Activated naive CD8-positive, alpha-beta T cell treated with anti-CD3 and anti-CD28 coated beads for 36 hours (primary cell): ENCODE measurements around the gene NUP88. TPM values are rescaled to one million over a fixed set of nuclear protein-coding genes. Genes with fewer than 3 reads are reported as not detected.
A peak's percentile ranks its signal among the peaks of the same experiment; 100 is the strongest.
"Not testable (repeated sequence)": the region's sequence is repeated elsewhere in the genome, so short reads cannot be mapped to it uniquely, and the experiment has no call there.

Source experiments
- DNase-seq: peaks from one replicate; pipeline ENCODE4 v3.0.0; 2021
- H3K27ac Mint-ChIP-seq: one replicate; pipeline ENCODE4 v1.8.0; 2022; ENCODE audit warnings: mild to moderate bottlenecking, moderate library complexity, mixed read lengths
- H3K27me3 Mint-ChIP-seq: one replicate; pipeline ENCODE4 v1.8.0; 2022; ENCODE audit warnings: mild to moderate bottlenecking, mixed read lengths
- H3K36me3 Mint-ChIP-seq: one replicate; pipeline ENCODE4 v1.8.0; 2021; ENCODE audit warnings: mild to moderate bottlenecking, mixed read lengths
- H3K4me1 Mint-ChIP-seq: one replicate; pipeline ENCODE4 v1.8.0; 2021; ENCODE audit warnings: mixed read lengths
- H3K4me3 Mint-ChIP-seq: one replicate; pipeline ENCODE4 v1.8.0; 2022; ENCODE audit warnings: mild to moderate bottlenecking, moderate library complexity, mixed read lengths
- H3K9me3 Mint-ChIP-seq: one replicate; pipeline ENCODE4 v1.8.0; 2022; ENCODE audit warnings: mixed read lengths
- total RNA-seq, 2 experiments: library from RNA; stranded (reverse); gene quantifications; one replicate each; pipeline ENCODE4 v1.2.3, GENCODE V29; 2021

Gene NUP88
- total RNA-seq, result 100 to 1,000 TPM; 144 to 160 TPM

- Mint-ChIP-seq H3K36me3 (peaks cover 45% of the 10 kb centered on the region), H3K4me3 (peak within 1 kb of the TSS; percentile 100), H3K27ac (peak within 1 kb of the TSS; percentile 100), H3K4me1 (peaks cover 42% of the 10 kb centered on the region), H3K9me3 (no peaks in the 10 kb centered on the region), H3K27me3 (no peaks in the 10 kb centered on the region)
- DNase-seq, result peak; percentile 98
Observed at GRCh38 chr17:5419356-5419958, at the start of gene NUP88. NUP88 (minus strand) TSS chr17:5419662; CDS start chr17:5419650, 12 bp downstream.

GRCh38 chr17:5468075-5468473, 48.6 kb upstream of the NUP88 start:
- peak; percentile 31 for DNase-seq
- Mint-ChIP-seq H3K4me3 (peak overlapping the region; percentile 94), H3K27me3 (no peaks in the 10 kb centered on the region), H3K4me1 (peaks cover 42% of the 10 kb centered on the region), H3K9me3 (no peaks in the 10 kb centered on the region), H3K36me3 (peaks cover 26% of the 10 kb centered on the region), H3K27ac (peak overlapping the region; percentile 81)

DNA sequence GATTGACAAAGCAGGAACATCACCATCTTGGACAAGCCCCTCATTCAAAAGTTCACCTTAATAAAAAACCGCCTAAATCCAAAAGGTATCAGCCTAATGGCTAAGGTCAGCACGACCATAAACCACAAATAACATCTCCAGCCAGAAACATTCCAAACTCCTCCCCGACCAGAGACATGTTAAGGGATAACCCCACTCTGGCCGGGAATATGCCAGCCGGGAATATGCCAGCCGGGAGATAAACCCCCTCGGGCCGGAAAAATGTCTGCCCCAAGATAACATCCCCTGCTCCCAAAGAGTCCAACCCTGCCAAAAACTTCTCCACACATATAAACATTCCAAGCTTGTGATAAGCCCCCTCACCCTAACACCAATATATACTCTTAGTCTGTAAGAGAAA, 48.0 kb upstream of the NUP88 start:
- Mint-ChIP-seq H3K27me3 (no peaks in the 10 kb centered on the region), H3K4me1 (peaks cover 42% of the 10 kb centered on the region), H3K27ac (peak overlapping the region; percentile 81), H3K36me3 (peaks cover 29% of the 10 kb centered on the region), H3K9me3 (no peaks in the 10 kb centered on the region), H3K4me3 (peak overlapping the region; percentile 94)
- DNase-seq, result no peak

DNA sequence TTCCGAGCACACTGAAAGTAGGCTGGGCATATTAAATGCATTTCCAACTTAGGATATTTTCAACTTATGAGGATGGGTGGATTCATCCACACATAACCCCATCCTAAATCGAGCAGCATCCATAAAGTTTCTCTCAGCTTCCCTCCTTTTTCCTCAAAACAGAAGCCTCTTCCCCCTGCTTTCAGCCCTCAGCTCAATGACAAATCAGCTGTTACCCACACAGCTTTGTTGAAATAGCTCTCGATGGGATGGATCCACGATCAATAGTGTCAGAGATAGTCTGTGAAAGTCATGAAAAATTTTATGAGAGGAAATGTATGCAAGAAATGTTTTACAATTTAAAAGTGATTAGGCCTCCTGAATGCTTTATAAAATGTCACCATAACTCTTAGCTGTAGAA, 46.8 kb upstream of the NUP88 start:
- Mint-ChIP-seq H3K36me3 (peaks cover 33% of the 10 kb centered on the region), H3K9me3 (no peaks in the 10 kb centered on the region), H3K4me1 (peaks cover 42% of the 10 kb centered on the region), H3K27me3 (no peaks in the 10 kb centered on the region), H3K4me3 (peak overlapping the region; percentile 94), H3K27ac (peak overlapping the region; percentile 0)
- DNase-seq, result no peak

GRCh38 chr17:5464717-5465507, 45.5 kb upstream of the NUP88 start:
- Mint-ChIP-seq H3K4me1 (peaks cover 40% of the 10 kb centered on the region), H3K27me3 (no peaks in the 10 kb centered on the region), H3K9me3 (no peaks in the 10 kb centered on the region), H3K4me3 (no peak overlapping the region), H3K36me3 (peaks cover 40% of the 10 kb centered on the region), H3K27ac (no peak overlapping the region)
- DNase-seq, result no peak

DNA sequence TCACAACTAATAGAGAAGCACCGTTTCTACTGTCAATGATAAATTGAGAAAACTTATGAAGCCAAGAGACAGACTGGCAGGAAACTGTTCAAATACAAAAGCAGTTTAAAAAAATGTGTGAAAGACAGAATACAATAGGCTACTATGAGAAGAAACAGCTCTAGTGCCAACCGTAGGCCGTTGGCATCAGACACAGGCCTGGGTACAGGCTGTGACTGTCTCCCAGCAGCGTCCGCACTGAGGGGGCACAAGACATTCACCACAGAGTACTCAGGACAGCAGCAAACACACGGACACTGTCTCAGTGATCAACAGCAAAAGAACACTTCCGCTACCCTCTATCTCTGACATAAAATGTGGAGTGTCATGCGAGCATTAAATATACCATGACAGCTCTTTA, 27.3 kb upstream of the NUP88 start:
- H3K27ac Mint-ChIP-seq, result no peak overlapping the region

DNA sequence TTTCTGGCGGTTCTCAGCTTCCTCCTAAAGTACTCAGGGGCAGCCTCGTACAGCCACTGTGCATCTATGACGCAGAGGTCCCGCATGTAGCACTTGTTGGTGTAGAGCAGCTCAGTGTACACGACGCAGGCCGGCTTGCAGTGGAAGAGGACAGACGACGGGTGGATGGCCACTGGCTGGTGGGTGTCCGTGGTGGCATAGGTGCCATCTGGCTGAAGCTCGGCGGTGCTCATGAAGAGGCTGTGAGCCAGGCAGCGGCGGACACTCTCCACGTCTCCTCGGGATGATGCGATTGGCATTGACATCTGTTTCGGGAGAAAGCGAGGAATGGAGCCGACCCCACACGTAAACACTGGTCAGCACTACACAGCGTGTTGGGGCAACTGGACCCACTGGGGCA, 24.7 kb upstream of the NUP88 start:
- Mint-ChIP-seq H3K9me3 (no peaks in the 10 kb centered on the region), H3K4me1 (peaks cover 10% of the 10 kb centered on the region), H3K36me3 (peaks cover 24% of the 10 kb centered on the region), H3K4me3 (no peak overlapping the region), H3K27ac (no peak overlapping the region), H3K27me3 (no peaks in the 10 kb centered on the region)
- DNase-seq, result no peak

More for the DNA sequence above, 27.3 kb upstream of the NUP88 start:
- H3K4me3 Mint-ChIP-seq, result no peak overlapping the region
- no peaks in the 10 kb centered on the region for H3K27me3 Mint-ChIP-seq
- no peak for DNase-seq
- peaks cover 27% of the 10 kb centered on the region for H3K36me3 Mint-ChIP-seq
- no peaks in the 10 kb centered on the region for H3K9me3 Mint-ChIP-seq
- H3K4me1 Mint-ChIP-seq, result no peaks in the 10 kb centered on the region

- Mint-ChIP-seq H3K27me3 (no peaks in the 10 kb centered on the region), H3K4me3 (no peak overlapping the region), H3K36me3 (peaks cover 24% of the 10 kb centered on the region), H3K27ac (no peak overlapping the region), H3K9me3 (no peaks in the 10 kb centered on the region), H3K4me1 (peaks cover 11% of the 10 kb centered on the region)
- no peak for DNase-seq
Observed at GRCh38 chr17:5443728-5444127, 24.3 kb upstream of the NUP88 start.

DNA sequence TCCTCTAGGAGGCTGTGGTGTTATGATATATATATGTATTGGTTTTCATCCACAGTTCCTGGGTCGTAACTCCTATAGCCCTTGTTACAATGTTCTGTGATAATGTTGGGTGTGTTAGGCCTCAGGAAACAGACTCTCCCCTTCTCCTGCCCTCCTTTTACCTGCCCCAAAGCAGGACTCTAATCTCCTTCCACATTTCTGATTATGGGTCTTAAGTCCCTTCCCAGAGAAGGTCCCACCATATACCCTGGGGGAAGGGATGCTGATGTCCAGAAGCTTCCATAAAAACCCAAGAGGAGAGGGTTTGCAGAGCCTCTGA, 19.9 kb upstream of the NUP88 start:
- Mint-ChIP-seq H3K36me3 (peaks cover 36% of the 10 kb centered on the region), H3K27me3 (no peaks in the 10 kb centered on the region), H3K4me3 (peak overlapping the region; percentile 84), H3K27ac (peak overlapping the region; percentile 85), H3K9me3 (no peaks in the 10 kb centered on the region), H3K4me1 (peaks cover 33% of the 10 kb centered on the region)
- DNase-seq, result no peak

GRCh38 chr17:5438716-5439445, 19.4 kb upstream of the NUP88 start, which contains the start of gene C1QBP:
C1QBP (minus strand) TSS chr17:5439155; CDS start chr17:5439073, 82 bp downstream.
- peak within 1 kb of the TSS; percentile 84 for H3K4me3 Mint-ChIP-seq
- H3K27ac Mint-ChIP-seq, result peak within 1 kb of the TSS; percentile 85
- peak; percentile 93 for DNase-seq
- H3K27me3 Mint-ChIP-seq, result no peaks in the 10 kb centered on the region
- H3K4me1 Mint-ChIP-seq, result peaks cover 33% of the 10 kb centered on the region
- H3K9me3 Mint-ChIP-seq, result no peaks in the 10 kb centered on the region
- H3K36me3 Mint-ChIP-seq, result peaks cover 39% of the 10 kb centered on the region

DNA sequence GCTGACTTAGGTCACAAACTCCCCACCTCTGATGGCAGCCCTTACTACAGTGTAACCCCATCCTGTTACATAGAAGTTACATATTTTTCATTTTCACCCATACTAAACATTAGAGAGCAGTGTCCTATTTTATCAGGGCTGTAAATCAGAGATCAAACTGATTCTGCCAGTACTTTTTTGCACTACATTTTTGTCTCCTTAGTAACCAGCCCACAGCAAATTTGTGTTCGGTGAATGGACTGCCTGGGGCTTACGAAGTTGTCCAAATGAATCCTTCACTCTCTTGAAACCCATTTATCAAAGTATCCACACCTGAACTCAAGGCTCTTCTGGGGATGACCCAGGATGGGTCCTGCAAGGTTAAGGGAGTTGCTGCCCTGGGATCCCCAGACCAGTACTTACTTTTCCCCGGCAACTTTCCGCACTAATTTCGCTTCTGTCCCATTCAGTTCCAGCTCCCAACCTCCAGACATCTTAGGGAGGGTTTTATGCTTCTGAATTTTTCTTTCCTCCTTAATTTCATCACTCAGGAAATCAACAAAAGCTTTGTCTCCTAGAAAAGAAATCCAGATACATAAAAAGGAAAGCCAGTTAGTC, 18.4 kb upstream of the NUP88 start:
- Mint-ChIP-seq H3K27me3 (no peaks in the 10 kb centered on the region), H3K4me1 (peaks cover 35% of the 10 kb centered on the region), H3K36me3 (peaks cover 47% of the 10 kb centered on the region), H3K4me3 (peak overlapping the region; percentile 84), H3K27ac (peak overlapping the region; percentile 81), H3K9me3 (no peaks in the 10 kb centered on the region)
- no peak for DNase-seq

- Mint-ChIP-seq H3K27ac (peak overlapping the region; percentile 64), H3K4me1 (peaks cover 37% of the 10 kb centered on the region), H3K4me3 (peak overlapping the region; percentile 84), H3K36me3 (peaks cover 53% of the 10 kb centered on the region)
- DNase-seq, H3K27me3 Mint-ChIP-seq, H3K9me3 Mint-ChIP-seq: not testable (repeated sequence)
Observed at GRCh38 chr17:5435781-5436315, 16.4 kb upstream of the NUP88 start.

DNA sequence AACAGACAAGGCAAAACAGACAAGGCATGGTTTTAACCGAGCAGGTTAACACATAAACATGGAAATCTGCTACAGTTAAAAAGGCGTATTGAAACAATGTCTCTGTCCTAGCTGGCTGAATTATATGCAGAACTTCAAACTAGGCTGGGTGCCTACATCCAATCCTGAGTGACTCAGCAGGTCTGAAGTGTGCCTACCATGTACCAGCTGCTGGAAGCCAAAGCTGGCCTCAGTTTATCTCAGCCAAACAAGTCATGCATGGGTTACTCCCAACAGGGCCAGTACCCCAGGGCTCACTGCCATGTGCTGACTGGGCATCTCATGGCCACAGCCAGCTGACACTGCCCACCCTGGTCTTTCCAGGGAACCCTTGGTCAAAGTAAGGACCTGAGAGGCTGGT, 15.5 kb upstream of the NUP88 start:
- Mint-ChIP-seq H3K27me3 (no peaks in the 10 kb centered on the region), H3K27ac (peak overlapping the region; percentile 65), H3K4me1 (peaks cover 37% of the 10 kb centered on the region), H3K9me3 (no peaks in the 10 kb centered on the region), H3K36me3 (peaks cover 57% of the 10 kb centered on the region), H3K4me3 (no peak overlapping the region)
- DNase-seq, result no peak

GRCh38 chr17:5431949-5432556, 12.6 kb upstream of the NUP88 start:
- no peaks in the 10 kb centered on the region for H3K9me3 Mint-ChIP-seq
- H3K4me3 Mint-ChIP-seq, result no peak overlapping the region
- peak overlapping the region; percentile 57 for H3K27ac Mint-ChIP-seq
- no peak for DNase-seq
- H3K4me1 Mint-ChIP-seq, result peaks cover 28% of the 10 kb centered on the region
- peaks cover 51% of the 10 kb centered on the region for H3K36me3 Mint-ChIP-seq
- no peaks in the 10 kb centered on the region for H3K27me3 Mint-ChIP-seq
